HG03025 (cell line): ENCODE data around the gene SHF.

ENCODE experiments used
- ATAC-seq: cut with Tn5 transposase; IDR thresholded peaks from one replicate; pipeline ENCODE4 v1.9.1; 2021; ENCODE audit warnings: mild to moderate bottlenecking, moderate library complexity; ENCODE audit not compliant: unreplicated experiment, low FRiP score

SHF gene

GRCh38 chr15:45200001-45200798 lies 12.4 kb upstream of the SHF start:
- peak; percentile 37 for ATAC-seq

DNA sequence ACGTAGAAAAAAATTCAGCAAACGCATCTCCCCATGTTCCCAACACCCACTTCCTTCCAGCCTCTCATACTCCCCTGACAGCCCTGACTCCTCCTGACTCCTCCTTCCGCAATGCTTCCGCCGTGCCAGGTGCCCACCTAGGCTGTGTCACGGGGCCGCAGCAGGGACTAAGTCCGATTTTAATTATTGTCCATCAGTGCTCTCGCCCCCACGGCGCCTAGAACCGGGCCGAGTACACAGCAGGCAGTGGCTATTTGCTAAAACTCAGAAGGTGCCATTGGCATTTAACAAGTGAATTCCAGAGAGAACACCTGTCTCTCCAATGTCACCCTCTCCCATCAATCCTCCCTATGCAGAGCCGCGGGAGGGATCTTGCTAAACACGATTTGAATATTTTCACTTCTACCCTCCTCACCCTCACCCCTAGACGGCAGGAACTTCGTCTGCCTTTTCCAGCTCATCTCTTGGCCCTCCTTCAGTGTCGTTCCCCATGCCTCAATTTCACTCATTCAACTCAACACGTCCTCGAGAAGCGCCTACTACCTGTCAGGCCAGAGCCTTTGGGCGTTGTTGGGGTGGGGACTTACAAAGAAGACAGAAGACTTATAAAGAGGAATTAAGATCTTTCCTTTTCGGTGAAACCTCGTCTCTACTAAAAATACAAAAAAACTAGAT lies 11.5 kb upstream of the SHF start:
- peak; percentile 4 for ATAC-seq

DNA sequence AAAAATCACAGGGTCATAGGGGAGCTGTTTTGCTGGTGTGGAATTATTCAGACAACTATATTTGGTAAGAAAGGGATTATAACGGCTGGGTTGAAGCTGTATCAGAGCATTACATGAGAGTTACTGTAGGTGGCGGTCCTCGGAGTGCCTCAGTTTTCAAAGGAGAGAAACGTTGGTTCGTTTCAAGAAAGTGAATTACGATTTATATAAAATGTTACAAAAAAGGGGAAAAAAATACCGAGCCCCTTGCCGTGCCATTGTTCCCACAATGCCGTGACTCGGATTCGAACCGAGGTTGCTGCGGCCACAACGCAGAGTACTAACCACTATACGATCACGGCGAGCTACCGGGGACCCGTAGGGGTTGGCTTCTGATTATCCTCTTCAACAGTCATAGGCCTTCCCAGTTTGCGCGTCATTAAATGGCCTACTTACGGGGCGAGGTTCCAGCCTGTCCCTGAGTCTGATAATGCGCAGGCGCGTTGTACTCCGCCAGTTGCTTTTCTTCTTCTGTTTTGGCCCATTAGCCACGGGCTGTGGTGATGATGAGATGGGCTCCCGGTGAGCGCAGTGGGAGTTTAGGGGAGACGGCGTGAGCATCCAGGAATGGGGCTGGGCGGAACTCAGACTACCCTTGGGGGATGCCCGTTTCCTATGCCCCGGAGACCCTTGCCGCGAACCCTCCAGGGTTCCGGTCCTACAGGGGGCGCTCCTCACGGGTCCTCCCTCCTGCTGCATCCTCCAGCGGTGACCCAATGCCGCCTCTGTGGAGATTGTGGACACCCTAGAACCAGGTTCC lies 10.8 kb upstream of the SHF start:
- ATAC-seq: peak; percentile 65

DNA sequence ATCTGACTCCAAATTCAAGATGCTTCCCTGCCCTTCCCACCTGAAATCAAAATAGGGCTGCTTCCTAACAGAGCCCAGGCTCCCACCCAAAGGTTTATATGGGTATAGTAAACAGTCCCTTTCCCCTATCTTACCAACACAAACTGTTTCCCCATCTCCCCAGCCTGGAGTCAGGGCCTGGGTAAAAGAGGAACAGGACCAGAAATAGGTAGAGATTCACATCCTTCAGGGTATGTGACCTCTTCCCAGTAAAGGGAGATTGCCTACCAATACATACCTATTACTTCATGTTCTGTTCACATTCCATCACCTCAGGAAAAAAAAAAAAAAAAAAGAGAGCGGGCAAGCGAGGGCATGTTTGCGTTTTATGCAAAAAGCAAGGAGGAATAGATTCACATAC lies 9.7 kb upstream of the SHF start:
- ATAC-seq: no peak

DNA sequence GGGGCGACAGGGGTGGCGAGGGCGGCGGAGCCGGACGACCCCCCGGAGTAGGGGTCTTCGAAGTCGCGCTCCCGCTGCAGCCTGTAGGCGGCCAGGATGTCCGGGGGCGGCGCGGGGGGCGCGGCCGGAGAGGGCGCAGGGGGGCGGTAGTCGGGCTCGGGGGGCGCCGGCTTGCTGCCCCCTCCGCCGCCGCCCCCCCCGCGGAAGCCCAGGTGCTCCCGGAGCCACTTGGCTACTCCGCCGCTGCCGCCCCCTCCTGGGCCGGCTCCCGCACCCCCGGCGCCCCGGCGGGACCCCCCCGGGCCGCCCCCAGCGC lies 230 bp downstream of the SHF start:
- ATAC-seq: no peak

GRCh38 chr15:45186771-45187577 lies 792 bp downstream of the SHF start:
- no peak for ATAC-seq

DNA sequence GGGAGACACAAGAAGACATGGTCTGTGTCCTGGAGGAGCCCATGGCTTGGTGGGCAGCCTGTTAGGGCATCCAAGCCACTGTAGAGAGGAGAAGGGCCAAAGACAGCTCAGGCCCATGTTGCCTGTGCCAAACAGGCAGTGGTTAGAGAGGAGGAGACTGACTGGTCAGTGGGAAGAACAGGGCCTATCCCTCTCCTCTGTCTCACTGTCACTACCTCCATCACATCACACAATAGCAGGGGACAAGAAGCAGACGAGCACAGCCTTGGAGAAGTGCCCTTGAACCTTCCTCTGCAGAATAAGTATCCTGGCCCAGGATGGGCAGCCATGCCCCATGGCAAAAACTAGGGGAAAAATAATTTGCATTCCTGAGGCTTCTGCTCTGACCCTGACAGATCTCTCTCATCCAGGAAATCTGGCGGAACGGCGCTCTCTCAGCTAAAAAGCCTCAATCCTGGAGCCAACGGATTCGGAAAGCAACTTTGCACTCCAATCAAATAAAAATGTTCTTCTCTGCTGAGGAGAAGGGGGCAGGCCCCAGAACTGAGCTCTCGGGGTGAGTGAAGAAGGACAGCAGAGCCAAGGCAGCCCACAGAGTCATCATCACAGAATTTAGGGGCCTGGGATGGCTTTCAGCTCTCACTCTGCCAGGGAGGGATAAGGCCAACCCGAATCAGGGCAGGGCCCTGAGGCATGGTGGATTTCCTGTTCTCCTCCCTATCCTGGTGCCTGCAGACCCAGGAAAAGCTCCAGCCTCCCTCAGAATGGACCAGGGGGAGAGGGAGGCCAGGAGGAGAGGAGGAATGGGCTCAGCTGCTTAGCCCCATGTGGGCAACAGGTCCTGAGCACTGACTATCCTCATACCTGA lies 1.6 kb downstream of the SHF start:
- ATAC-seq: no peak

- ATAC-seq: no peak
Measured at GRCh38 chr15:45185069-45185779, 2.5 kb downstream of the SHF start.

DNA sequence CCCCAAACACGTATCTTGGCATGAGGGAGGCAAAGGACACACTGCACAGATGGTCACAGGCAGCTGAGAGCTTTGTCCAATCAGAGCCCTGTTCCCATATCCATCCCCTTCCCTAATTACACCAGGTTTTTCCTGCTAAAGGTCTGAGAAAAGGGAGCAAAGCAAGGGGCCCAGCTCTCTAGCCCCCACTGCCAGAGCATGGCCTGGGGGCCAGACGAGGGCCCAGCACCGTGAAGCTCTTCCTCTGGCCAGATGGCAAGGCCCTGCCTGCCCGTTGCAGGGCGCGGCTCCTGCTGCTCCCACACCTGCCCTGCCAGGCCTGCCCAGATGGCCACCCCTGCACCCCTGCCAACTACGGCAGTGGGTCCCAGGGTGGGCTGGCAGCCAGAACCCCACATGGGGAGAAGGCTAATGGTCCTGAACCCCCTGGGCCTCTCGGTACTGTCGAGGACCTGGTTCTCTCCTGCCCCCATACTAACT lies 3.2 kb downstream of the SHF start:
- no peak for ATAC-seq

- no peak for ATAC-seq
Measured at GRCh38 chr15:45183511-45183910, 4.3 kb downstream of the SHF start.

DNA sequence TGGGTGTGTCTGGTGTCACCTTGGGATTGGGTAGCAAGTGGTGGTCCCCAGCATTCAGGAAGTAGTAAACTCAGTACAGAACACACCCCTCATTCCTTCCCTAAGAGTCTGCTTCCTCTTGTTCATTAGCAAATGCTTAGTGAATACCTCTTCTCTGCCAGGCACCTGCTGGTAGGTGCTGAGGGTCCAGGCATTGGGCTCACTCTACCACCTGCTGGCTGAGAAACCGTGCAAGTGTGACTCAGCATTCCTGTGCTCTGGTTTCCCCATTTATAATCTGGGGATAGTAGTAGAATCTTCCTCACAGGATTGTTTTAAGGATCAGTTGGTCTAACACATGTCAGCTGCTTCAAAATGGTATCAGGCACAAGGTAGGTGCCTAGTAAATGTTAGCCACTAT lies 4.8 kb downstream of the SHF start:
- no peak for ATAC-seq

DNA sequence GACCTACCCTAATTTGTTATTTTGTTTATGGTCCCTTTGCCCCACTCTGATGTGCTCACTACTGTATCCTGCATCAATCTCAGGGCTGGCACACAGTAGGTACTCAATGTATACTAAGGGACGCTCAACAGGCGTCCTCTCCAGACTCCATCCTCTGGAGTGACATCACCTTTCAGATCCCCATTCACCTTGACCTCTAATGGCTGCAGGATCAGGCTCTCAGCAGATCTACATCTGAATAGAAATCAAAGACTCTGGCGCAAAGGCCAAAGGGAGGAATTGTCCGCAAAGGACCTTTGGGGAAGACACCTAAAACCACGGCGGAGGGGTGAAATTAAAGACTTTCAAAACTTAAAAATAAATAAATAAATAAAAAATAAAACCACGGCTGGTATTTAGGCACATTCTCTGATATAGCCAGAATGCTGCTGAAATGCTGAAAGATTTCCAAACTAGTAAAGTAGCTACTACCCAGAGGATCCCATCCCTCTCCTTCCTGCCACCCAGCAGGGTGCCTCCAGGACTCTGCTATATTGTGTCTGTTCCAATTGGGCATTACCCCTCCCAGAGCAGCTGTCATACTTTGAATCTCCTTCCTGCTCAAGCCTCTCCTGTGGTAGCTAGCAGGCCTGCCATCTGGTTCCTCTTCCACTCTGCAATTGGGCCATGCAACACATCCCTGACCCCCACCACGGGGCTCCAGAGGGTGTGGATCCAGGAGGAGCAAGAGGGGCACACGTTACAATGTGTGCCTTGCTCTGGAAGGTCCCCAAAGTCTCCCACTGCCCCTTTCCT lies 6.1 kb downstream of the SHF start:
- no peak for ATAC-seq

GRCh38 chr15:45180648-45181436 lies 6.9 kb downstream of the SHF start:
- ATAC-seq: no peak

DNA sequence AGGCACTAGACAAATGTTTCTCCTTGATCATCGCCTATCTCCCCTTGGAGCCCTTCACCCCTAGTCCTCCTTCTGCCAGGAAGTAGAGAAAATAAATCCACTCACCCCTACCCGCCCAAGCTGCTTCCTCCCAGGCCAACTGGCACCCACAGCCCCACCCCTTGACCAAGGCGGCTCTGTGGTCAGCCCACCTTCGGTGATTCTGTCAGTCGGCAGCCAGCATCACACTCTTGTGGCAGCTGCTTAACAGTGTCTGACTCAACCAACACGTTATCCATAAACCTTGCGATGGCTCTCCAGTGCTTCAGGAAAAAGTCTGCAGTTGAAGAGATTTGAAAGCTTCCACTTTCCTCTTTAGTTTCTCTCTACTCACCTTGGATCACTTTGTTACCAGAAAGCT lies 7.6 kb downstream of the SHF start:
- ATAC-seq: no peak

- no peak for ATAC-seq
Measured at GRCh38 chr15:45179221-45179985, 8.4 kb downstream of the SHF start.

DNA sequence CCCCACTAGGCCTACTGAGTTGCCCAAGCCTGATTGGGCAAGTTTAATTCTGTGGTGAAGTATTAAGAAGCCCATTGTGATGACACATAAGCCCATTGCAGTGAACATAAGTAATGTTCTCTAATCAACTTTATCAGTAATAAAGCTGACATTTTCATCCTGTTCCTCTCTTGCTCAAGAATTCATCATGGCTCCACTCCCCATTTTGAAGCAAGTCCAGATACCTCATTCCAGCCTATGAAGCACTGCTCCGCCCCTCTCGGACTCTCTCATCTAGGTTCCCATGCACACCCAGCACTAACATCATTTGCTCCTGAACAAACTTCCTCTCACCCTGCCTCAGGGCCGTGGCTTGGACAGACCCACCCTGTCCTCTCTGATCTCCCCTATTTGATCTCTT lies 10.5 kb downstream of the SHF start:
- no peak for ATAC-seq

- ATAC-seq: no peak
Measured at GRCh38 chr15:45174577-45174976, 13.2 kb downstream of the SHF start.
